DMS79 treated with DMSO at 0.1 percent for 48 hours (cell line): ENCODE results near the gene CDH4.

ENCODE experiments used
- DNase-seq: peaks from one replicate; lab custom pipeline; 2025; lab: John Stamatoyannopoulos, UW

The CDH4 gene

DNA sequence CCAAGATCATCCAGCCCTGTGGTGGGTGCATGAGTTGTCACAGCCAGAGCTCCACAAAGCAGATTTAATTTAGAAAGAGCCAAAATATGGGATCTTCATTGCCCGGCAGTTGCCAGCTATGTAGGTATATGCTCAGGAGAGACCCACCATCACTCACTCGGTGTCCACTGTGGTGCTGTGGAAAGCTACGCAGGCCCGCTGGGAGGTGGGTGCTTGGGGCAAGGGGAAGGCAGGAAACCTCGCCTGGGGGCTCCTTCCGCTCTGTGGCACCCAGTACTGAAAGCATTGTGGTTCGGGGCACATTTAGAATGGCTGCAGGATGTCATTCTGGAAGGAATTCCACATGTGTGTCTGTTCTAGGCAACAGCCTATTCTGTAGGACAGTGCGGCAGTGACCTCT, 553.7 kb downstream of the CDH4 start:
- DNase-seq: no peak

DNA sequence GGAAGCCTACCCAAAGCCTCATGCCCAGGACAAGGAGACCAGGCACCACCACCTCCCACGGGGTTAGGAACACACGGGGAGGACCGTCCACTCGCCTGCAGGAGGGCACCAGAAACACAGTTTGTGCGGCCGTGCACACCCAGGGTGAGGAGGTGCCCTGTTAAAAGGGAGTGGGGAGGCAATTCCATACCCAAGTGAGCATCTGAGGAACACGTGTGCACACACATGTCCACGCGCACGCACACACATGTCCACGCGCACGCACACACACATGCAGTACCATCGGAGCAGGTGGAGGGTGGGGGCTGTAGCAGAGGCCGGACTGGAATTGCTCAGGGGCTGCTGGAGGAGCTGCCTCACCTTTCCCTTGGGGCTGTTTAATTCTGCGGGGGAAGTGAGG, 554.3 kb downstream of the CDH4 start:
- no peak for DNase-seq

DNA sequence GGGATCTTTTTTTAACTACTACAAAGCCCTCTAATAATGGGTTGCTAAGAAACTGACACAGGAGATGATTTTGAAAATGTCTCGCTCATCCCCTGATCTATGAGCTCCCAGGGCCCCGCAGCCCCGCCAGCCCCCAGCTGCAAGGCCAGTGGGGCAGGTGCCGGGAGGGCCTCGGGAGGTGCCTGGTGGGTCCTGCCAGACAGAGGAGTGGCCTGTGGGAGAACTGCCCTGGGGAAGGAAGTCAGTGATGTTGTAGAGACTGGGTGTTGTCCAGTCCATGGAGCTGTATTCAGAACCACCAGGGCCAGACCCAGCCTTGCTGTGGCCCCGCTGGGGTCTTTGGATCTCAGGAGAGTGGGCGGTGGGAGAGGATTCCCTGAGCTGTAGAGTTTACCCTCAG, 554.9 kb downstream of the CDH4 start:
- DNase-seq: no peak

DNA sequence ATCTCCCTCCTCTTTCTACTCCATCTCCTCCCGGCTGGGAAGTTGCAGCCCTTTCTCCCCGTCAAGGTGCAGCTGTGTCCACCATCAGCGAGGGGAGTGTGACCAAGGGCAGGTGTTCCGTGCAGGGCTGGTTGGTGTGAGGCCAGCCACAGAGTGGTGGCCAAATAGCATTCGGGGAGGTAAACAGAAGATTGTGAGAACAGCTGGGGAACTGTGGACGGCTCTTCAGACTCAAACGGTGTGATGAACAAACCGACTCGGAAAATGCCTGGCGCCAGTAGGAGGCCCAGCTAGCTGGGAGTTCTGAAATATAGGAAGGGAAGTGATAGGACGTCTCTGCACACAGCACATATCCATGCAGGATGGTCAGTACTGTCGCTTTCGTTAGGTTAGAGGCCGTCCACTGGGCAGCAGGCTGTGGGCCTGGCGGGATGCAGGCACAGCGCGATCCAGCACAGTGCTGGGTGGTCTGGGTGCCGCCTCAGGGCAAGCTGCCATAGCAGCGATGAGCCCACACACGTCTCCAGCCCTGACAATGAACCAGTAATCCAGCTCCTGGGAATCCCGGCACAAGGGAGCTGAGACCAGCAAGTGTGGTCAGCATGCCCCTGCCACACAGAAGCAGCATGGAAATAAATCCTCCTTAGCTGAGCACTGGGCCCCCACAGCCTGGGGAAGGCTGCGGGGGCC, 555.6 kb downstream of the CDH4 start:
- peak; percentile 14 for DNase-seq

DNA sequence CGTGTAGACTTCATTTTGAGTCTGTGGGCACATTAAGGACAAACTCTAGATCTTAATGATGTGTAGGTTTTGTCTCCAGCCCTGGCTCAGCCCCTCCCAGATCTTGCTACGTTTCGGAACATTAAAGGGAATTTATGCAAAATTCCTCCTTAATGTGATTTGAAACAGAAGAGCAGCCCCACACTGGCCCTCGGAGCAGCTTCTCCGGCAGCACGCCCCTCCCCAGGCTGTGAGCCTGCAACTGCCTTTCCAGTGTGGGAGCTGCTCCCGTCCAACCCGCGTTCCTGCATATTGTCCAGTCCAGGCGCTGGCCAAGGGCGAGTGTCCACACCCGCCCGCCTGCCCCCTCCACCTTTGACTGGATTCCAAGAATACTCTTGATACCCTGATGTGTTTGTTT, 556.4 kb downstream of the CDH4 start:
- no peak for DNase-seq

DNA sequence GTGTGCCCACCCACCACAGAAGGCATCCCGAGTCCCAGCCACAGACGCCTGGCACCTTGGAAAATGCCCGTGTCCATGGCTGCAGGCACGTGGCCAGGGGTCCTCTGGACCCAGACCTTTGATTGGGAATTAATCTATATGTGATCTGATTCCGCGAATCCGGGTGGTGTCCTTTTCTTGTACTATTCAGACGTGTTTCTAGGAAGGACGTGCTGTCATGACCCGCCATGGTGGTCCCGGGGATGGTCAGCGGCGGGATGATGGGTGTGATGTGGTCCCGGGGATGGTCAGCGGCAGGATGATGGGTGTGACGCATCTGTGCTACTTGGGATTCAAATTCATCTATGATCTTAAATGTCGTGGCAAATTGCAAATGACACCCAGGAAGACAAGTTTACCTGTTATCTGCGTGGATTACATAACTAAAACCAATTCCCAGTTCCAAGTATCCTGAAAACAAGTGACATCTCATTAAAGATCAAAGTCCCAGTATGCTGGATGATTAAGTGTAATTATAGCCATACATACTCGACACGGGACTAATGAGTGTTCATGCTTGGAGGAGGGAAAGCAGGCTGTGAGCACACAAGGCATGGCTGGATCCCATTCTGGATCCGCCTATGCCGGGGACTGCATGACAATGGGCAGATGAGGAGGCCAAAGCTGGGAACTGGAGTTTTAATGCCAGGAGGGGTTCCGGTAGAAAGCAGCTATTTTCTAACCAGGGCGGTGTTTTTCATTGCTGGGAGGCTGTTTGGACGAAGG, 557.1 kb downstream of the CDH4 start:
- no peak for DNase-seq

DNA sequence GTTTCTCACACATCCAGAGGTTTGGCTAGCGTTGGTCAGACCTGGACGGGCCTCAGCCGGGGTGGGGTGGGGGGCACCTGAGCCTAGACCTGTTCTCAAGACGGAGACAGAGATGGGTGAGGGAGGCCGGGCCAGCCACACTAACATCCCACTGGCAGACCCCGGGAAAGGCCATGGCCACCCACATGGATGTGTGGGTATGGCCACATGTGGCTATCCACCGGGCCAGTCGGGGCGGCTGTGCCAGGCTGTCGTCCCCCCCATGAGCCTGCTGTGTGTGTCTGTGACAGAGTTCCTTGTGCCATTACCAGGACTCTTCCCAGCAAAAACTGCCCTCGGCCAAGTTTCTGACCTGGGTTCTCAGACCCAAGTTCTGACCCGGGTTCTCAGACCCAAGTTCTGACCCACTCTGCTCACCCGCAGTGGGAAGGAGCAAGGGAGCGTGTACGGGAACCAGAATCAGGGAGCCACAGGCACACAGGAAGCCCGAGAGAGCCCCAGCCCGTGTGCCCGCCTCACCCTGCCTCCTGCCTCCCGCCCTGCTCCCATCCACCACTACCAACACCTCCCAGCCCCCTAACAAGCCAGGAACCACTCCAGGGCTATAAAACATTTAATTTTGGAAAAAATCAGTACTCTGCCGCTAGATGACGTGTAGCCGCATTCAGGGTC, 558.1 kb downstream of the CDH4 start:
- no peak for DNase-seq

DNA sequence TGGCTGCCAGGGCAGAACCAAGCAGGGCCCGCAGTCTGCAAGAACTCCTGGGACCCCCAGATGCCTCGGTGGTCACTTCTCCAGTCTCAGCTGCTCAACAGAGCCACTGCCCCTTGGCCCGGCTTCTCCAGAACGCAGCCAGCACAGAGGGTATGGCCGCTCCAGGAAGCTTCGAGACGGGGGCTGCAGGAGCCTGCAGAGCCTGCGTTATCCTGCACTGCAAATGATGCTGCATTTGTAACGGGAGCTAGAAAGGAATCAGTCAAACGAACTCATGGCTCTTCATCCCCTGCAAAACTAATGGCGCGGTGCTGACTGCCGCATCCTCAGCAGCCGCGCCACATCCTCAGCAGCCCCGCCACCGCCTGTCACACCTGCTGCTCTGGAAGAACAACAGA, 558.7 kb downstream of the CDH4 start:
- DNase-seq: no peak

DNA sequence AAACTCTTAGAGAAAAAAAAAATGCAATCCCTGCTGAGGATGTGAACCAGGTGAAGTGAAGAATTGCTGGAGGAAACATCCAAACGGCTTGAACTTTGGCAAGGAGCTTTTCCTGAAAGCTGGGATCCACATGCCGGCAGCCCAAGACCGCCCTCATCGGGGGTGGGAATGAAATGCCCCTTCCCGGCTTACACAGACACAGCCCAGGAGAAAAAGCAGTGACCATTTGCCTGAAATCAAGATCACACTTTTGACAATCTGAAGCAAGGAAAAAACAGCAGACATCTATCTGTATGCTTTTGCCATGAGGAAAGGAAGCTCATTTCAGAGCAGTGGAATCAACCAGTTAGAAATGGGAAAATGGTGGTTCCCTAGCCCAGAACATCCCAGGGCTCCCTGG, 559.1 kb downstream of the CDH4 start:
- no peak for DNase-seq

DNA sequence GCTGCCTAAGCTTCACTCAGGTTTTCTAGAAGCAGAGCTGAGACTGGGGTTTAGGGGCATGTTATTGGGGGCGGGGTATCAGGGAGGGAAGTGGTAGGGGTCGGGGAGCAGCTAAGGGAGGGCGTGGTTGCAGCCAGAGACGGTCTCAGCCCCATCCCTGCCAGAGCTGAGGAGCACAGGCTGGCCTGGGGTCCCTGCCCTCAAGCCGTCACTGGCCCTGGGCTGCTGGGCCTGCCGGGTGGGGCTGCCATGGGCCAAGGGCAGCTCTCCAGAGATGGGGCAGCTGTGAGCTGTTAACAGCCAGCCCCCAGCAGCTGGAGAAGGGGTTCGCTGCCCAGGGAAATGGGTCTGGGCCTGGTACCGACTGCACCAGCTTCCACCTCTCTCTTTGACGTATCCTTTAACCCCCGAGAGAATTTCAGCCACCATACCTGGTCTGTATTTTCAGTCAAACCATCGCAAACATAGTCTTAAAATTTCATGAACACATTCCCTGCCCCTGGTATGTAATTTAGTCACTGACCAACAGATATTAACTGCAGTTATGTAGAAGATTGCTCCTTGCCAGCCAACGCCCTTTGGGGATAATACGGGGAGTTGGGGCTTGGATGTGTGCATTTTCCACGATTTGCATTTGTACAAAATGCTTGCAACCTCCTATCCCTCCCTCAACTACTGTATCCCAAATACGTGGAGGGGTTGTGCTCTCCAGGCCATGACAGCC, 560.2 kb downstream of the CDH4 start:
- no peak for DNase-seq

DNA sequence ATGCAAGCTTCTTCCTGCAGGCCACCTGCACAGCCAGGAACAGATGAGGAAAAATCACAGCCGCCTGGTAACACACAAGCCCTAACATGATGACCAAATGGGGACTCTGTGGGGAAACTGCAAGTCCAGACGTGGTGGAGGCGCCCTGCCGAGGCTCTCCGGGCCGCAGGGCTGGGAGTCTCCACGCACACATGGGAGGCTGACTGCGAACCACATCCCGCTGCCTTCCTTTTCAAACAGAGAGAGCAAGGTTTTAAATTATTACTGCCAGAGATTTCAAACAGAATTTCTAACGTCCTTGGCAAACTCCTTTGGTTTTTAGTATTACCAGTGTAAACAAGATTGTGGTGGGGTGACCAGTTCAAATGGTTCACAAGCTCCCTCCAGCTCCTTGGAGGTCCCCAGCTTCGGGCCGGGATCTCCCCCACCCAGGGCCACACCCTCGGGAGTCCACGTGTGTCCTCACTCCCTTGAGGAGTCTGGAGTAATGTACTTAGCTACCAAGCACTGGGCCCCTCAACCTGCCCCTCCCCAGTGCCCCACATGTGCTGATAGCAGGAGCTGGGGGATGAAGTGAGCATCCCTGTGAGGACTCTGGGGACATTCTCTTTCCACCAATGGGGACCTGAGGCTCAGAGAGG, 560.9 kb downstream of the CDH4 start:
- DNase-seq: no peak

DNA sequence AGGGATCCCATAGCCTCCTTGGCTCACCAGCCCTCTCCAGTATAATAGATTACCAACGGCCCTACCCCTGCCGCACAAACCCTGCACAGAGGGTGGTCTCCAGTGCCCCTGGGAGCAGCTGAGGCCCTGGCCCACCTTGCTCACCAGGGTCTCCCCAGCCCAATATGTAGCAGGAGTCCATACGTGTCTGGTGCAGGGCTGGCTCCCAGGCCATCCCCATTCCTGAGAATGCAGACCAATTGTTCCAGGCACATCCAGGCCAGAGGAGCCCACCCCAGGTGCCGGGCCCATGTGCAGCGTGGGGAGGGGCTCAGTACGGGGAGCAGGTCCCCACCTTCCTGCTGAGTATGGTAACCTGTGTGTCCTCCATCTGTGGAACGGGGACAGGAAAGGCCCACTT, 561.7 kb downstream of the CDH4 start:
- no peak for DNase-seq

DNA sequence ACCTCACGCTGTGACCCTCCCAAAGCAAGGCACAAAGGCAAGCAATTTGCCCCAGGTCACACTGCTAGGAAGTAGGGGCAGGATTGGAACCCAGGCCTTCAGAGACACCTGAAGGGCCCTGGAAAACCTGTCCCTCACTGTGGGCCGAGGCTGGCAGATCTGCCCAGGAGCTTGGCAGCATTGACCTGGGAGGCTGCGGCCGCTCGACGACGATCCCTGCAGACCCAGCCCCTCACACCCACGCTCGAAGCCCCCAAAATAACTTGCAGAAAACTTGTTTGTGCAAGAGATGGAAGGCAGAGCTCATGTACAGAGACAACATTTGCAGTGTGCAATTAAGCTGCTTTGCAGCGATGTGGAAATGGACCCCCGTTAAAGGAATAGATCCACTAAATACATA, 562.2 kb downstream of the CDH4 start:
- DNase-seq: no peak

DNA sequence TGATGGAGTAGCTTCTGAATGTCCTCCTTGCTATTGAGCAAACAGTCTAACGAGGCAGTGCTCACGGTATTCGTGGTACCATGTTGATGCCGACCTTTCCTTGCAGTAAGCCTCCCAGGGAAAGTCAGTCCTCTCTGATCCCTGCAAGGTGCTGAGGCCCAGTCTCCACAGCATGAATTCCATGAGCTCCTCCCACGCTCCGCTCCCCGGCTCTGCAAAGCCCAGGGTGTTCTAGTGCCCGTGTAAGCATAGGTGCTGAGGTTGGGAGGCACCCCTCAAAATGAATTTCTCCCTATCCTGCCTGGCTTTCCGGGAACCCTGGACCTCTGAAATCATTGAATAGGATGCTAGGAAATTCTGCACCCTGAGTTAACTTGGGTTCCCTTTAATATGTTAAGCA, 562.7 kb downstream of the CDH4 start:
- DNase-seq: no peak

DNA sequence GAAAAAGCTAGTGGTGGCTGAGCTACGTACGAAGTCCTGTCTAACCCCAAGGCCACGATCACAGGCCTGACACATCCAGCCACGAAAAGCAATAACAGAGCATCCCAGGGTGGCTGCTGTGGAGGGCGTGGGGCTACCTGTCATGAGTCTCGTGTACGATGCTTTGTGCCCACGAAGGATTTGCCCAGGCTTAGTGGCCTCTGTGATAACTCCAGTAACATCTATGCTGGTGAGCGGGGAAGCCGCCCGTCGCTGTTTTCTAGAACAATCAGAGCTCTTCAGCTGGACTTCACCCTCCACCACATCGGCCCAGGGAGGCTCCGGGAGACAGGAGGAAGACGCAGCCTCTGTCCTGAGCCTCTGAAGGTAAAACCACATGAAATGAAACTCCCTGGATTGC, 563.1 kb downstream of the CDH4 start:
- no peak for DNase-seq

DNA sequence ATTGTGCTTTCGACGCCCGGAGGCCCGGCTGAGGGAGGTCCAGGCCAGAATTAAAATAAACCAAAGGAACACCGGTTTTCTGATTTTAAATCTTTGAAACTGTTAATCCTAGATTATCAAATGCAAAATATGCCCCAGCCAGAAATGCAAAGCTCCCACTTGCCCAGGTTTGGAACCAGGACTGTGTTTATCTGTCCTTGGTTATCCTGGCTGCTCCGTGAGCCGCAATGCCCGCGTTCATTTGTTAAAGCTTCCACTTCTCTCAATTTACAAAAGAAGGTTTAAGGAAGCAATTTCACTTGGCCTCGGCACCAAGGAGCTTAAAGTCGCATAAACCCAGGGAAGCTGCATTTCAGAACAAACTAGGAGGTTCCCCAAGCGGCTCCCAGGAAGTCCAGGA, 563.6 kb downstream of the CDH4 start:
- no peak for DNase-seq

DNA sequence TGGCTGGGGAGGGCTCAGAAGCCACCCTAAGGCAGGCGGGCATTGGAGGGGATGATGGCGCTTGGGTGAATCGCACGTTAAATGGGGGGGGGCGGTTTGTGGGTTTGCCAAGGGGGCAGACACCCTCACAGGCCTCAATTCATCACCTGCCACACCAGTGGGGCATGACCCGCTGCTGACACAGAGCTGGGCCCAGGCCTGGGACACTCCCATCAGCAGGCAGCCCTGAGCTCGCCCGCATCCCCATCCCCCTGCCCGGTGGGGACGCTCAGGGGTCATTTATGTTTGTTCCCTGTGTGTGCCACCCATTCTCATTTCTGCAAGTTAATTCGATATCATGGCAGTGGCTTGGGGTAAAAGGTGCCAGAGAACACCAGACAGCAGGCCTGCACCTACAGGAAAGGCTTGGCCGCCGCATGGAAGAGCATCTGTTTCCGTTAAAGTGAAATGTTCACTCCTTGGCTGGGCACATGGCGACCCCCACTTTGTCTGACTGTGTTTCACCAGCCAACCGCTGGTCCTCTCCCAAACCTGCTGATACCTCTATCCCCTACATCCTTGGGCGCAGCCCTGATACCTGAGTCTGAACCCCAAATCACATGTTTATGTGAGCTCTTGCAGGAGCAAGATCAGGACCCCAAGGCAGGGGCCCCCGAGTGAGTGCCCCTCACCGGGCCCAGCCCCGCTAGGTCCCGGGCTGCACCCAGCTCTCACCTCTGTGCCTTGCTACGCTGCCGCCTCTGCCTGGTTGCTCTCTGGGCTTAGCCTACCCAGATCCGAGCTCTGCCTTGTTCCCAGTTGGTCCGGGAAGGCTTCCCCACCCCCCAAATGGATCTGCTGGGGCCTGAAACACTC, 564.8 kb downstream of the CDH4 start:
- no peak for DNase-seq

DNA sequence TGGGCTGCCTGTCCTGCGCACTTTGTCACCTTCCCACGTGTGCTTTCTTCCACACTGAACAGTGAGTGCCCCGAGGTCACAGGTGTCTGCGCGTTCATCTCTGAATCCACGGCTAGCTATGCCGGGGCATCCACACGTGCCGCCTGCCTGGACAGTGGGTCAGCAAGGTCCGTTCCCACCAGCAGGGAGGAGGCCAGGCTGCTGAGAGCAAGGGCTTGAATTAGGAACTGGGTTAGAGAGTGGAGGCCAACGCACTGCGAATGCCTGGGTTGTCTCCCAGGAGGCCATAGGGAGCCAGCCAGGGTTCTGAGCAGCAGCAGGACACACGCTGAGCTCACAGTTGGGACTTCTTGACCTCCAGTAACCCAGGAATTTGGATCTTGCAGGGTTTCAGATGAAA, 565.5 kb downstream of the CDH4 start:
- DNase-seq: no peak

DNA sequence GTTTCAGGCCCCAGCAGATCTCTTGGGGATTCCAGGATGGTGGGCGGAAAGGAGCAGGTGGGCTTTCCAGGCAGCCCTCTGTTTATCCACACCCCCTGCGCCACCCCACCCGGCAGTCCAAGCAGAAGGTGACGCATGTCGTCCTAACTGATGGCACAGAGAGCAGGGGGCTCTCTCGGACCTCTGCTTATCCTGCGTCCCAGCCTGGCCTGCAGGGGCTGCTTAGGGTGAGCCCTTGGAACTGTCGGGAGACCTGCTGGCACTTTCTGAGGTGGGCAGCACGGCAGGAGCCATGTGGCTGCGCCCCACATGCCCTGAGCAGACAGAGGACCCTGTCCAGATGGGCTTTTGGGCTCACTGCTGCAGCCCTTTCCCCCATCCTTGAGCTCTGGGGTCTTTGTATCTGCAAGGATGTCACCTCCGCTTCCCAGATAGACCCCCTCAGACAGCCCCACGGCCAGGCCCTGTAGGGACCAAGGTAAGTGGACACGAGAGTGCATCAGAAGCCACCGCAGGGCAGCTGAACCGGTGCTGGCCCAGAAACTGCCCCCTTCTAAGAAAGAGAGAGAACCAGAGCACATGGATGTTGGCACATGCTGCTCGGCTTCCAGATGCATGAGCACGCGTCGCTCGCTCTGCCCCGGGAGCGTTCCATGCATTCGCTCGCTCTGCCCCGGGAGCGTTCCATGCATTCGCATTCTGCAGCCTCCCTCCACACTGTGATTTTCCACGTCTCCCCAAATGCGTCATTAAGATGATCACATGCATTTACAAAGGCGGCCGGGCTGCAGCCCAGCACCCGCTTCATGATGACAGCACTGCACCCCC, 566.9 kb downstream of the CDH4 start:
- DNase-seq: no peak

DNA sequence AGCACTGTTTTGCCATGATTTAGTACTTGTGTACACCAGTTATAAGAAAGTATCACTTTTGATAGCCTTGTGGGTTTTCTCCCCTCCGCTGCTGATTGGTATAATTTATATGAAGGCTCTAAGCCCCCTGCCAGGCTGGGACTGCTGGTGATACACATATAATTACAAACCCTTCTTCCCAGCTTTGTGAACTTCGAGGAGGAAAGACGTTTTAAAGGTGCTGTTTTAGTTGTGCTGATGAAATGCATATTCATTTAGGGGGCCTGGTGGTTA, 567.4 kb downstream of the CDH4 start:
- DNase-seq: no peak
